C1 segment of cervical spinal cord (tissue), 14 donors: ENCODE results near the gene SPTBN1.
A peak's percentile ranks its signal among the peaks of the same experiment; 100 is the strongest.
"Not testable (repeated sequence)": the region's sequence is repeated elsewhere in the genome, so short reads cannot be mapped to it uniquely, and the experiment has no call there.

Experiments
- DNase-seq, 14 donors: peaks; one replicate each; lab custom pipeline; 2025; lab: John Stamatoyannopoulos, UW

Gene SPTBN1

GRCh38 chr2:54697934-54698333 lies 241.8 kb downstream of the SPTBN1 start:
- no peak for DNase-seq

GRCh38 chr2:54698926-54699325 lies 242.8 kb downstream of the SPTBN1 start:
- not testable (repeated sequence) for DNase-seq

- DNase-seq: no peak
Observed at GRCh38 chr2:54699665-54700064, 243.5 kb downstream of the SPTBN1 start.

- DNase-seq: no peak
Observed at GRCh38 chr2:54701029-54701428, 244.9 kb downstream of the SPTBN1 start.

GRCh38 chr2:54704238-54704637 lies 248.1 kb downstream of the SPTBN1 start:
- peak in 1 of 14 donors; percentile 4 for DNase-seq

GRCh38 chr2:54704688-54705605 lies 248.8 kb downstream of the SPTBN1 start:
- DNase-seq: peak in 1 of 14 donors; percentile 36

GRCh38 chr2:54706622-54707021 lies 250.5 kb downstream of the SPTBN1 start:
- DNase-seq: no peak

GRCh38 chr2:54708584-54709335 lies 252.6 kb downstream of the SPTBN1 start:
- DNase-seq: peak in 4 of 14 donors; percentile 10 to 15 (median 10)

- peak in 2 of 14 donors; percentile 10 to 33 for DNase-seq
Observed at GRCh38 chr2:54709336-54709809, 253.2 kb downstream of the SPTBN1 start.

GRCh38 chr2:54710216-54710615 lies 254.1 kb downstream of the SPTBN1 start:
- DNase-seq: no peak

GRCh38 chr2:54712516-54712915 lies 256.4 kb downstream of the SPTBN1 start:
- no peak for DNase-seq

GRCh38 chr2:54714996-54715395 lies 258.9 kb downstream of the SPTBN1 start:
- no peak for DNase-seq

- no peak for DNase-seq
Observed at GRCh38 chr2:54716375-54716774, 260.2 kb downstream of the SPTBN1 start.

- no peak for DNase-seq
Observed at GRCh38 chr2:54720563-54720962, 264.4 kb downstream of the SPTBN1 start.
